GM21360 (cell line): ENCODE measurements around the gene FYCO1.

ENCODE experiments used
- ATAC-seq: cut with Tn5 transposase; IDR thresholded peaks from one replicate; pipeline ENCODE4 v1.9.1; 2021; ENCODE audit warnings: mild to moderate bottlenecking, moderate library complexity; ENCODE audit not compliant: unreplicated experiment

The FYCO1 gene

GRCh38 chr3:45890405-45890804 is 105.2 kb downstream of the FYCO1 start:
- ATAC-seq, result no peak

GRCh38 chr3:45889337-45889736 is 106.3 kb downstream of the FYCO1 start:
- ATAC-seq, result no peak

- ATAC-seq, result no peak
Observed at GRCh38 chr3:45887759-45888511, 107.7 kb downstream of the FYCO1 start.

- ATAC-seq, result no peak
Observed at GRCh38 chr3:45887285-45887684, 108.3 kb downstream of the FYCO1 start.

- no peak for ATAC-seq
Observed at GRCh38 chr3:45885979-45886705, 109.5 kb downstream of the FYCO1 start, which contains the start of gene CCR9. CCR9 (plus strand) TSS chr3:45886543; CDS start chr3:45894934, 8,391 bp downstream.

GRCh38 chr3:45884368-45885201 is 111.0 kb downstream of the FYCO1 start:
- no peak for ATAC-seq

- no peak for ATAC-seq
Observed at GRCh38 chr3:45881078-45882022, 114.3 kb downstream of the FYCO1 start.

GRCh38 chr3:45880725-45881077 is 114.9 kb downstream of the FYCO1 start:
- no peak for ATAC-seq

- no peak for ATAC-seq
Observed at GRCh38 chr3:45878124-45878523, 117.5 kb downstream of the FYCO1 start.

GRCh38 chr3:45874677-45875346 is 120.8 kb downstream of the FYCO1 start:
- ATAC-seq, result no peak

GRCh38 chr3:45873638-45874037 is 122.0 kb downstream of the FYCO1 start:
- no peak for ATAC-seq

- no peak for ATAC-seq
Observed at GRCh38 chr3:45873036-45873435, 122.6 kb downstream of the FYCO1 start.

GRCh38 chr3:45872569-45872968 is 123.1 kb downstream of the FYCO1 start:
- no peak for ATAC-seq

GRCh38 chr3:45871780-45872179 is 123.8 kb downstream of the FYCO1 start:
- no peak for ATAC-seq

- no peak for ATAC-seq
Observed at GRCh38 chr3:45870099-45870498, 125.5 kb downstream of the FYCO1 start.

- no peak for ATAC-seq
Observed at GRCh38 chr3:45869638-45870037, 126.0 kb downstream of the FYCO1 start.

- ATAC-seq, result no peak
Observed at GRCh38 chr3:45868650-45869049, 127.0 kb downstream of the FYCO1 start.

GRCh38 chr3:45868213-45868612 is 127.4 kb downstream of the FYCO1 start:
- ATAC-seq, result no peak
